GM21390 (cell line): ENCODE data around the gene HEMK1.

Experiments used
- ATAC-seq: cut with Tn5 transposase; IDR thresholded peaks from one replicate; pipeline ENCODE4 v1.9.1; 2021; ENCODE audit not compliant: unreplicated experiment

The HEMK1 gene

GRCh38 chr3:50635066-50635465, 65.7 kb downstream of the HEMK1 start:
- ATAC-seq = no peak

GRCh38 chr3:50637011-50637410, 67.7 kb downstream of the HEMK1 start:
- no peak for ATAC-seq

DNA sequence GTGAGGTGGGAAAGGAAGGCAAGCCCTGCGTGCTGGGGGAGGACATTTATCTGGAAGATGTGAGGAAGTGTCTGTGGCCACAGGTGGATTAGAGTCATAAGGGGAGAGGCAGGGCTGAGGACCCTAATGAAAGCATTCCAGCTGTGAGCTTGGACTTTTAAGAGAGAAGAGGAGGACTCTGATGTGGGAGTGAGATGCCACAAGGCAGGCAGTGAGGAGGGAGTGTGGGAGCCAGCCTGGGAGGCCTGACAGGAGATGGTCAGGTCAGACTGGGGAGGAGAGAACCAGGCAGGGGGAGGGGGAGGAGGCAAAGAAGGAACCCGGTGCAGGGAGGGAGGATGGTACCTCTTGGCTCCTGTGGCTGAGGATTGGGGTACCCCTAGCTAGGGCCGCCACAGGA, 68.6 kb downstream of the HEMK1 start:
- no peak for ATAC-seq

DNA sequence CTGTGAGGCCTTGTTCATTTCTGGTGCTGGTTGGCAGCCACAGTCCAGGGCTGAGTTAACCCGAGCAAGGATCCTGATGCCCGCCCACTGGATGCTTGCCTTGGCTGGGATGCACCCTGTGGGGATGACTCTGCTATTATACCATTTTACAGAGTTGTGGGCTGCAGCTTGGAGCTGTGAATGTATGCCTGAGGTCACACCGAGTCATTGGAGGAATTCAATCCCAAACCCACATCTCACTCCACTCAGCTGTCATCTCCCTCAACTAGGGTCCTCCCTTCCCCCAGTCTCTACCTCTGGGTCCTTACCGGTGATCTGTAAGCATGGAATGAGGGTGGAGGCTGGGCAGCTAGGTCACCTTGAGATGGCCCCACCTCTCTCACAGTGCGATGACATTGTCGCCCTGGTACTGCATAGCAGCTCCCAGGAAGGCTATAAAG, 69.8 kb downstream of the HEMK1 start:
- no peak for ATAC-seq

- ATAC-seq = no peak
Observed at GRCh38 chr3:50642382-50642781, 73.1 kb downstream of the HEMK1 start.

DNA sequence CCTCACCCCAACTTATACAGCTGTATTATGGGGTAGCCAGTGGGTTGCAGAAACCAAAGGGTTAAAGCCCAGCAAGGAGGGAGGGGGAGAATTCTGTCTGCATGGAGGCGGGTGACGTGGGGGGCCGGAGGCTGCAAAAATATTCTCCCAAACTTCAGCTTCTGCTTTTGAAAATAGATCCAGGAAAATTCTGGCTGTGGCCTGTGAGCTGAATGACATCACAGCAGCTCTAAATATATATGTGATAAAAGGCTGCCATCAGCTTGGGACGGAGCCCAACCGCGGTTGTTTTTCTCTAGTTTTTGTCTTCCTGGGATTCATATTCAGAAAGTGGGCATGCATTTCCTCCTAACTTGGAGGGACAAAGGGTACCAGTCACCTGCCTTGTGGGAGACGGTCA, 75.2 kb downstream of the HEMK1 start:
- no peak for ATAC-seq

DNA sequence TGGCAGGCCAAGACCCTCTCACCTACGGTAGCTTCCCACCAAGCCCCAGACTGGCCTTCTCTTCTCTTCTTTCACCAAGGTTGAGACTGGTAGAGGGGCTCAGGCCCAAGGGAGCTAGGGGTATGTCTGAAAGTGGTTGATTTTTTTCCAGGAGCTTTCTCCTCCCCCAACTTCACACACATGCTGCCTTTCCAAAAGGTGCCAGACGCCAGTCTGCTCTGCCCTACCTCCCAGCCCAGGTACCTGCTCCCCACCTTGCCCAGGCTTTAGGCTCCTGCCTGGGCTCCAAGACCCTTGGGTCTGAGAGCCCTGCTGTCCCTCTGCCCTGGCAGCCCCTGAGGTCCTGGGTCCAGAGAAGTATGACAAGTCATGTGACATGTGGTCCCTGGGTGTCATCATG, 76.1 kb downstream of the HEMK1 start:
- no peak for ATAC-seq
